ENCODE results near the gene KRTAP5-2. TPM values are rescaled to one million over a fixed set of nuclear protein-coding genes. Genes with fewer than 3 reads are reported as not detected.

Gene KRTAP5-2
- total and polyA plus RNA-seq, 2 of the 8 experiments (the other 6 are each of a cell fraction or from before 2014, with no cell fraction given), result not detected

- no peak overlapping the region for H3K23ac ChIP-seq (ENCODE audit: insufficient read length)
- no peaks in the 10 kb centered on the region for H3K36me3 ChIP-seq (ENCODE audit: control insufficient read depth in 2 of 4, insufficient read depth in 4 of 4, low read length in 3 of 4)
- no peak overlapping the region for H3K9ac ChIP-seq (replicated peaks in 1 of 4; ENCODE audit: extremely low read depth in 1 of 4, low read depth in 3 of 4, low read length in 3 of 4)
- ChIA-PET CTCF (ENCODE audit: partially characterized antibody) (interaction anchor here (1.0 to 2.3 kb wide), 5 partner anchors 8 to 511 kb away, joined by 3 to 7 read pairs (median 3); no protein-coding TSS in a partner anchor), POLR2A (ENCODE audit: partially characterized antibody) (no interaction called here)
- no peak overlapping the region for H2BK20ac ChIP-seq (ENCODE audit: low read length)
- H2BK120ac ChIP-seq (replicated peaks; ENCODE audit: low read depth, low read length), result no peak overlapping the region
- H3K4me1 ChIP-seq (replicated peaks in 1 of 4; ENCODE audit: control insufficient read depth in 3 of 4, insufficient read depth in 4 of 4, low read length in 3 of 4), result no peaks in the 10 kb centered on the region
- no peak overlapping the region for H3K27ac ChIP-seq (ENCODE audit: low read depth, low read length)
- no peak overlapping the region for H3K18ac ChIP-seq (ENCODE audit: extremely low read depth, low read length)
- H2AFZ ChIP-seq (ENCODE audit: low read length), result no peak overlapping the region
- H3K4me3 ChIP-seq (ENCODE audit: extremely low read depth in 1 of 4, insufficient read depth in 2 of 4, low read depth in 3 of 4, low read length in 4 of 4), result no peak overlapping the region
- no peaks in the 10 kb centered on the region for H3K79me2 ChIP-seq (ENCODE audit: control insufficient read depth in 1 of 2, insufficient read depth in 2 of 2, low read length in 2 of 2)
- H3K79me1 ChIP-seq (ENCODE audit: low read depth, low read length), result no peaks in the 10 kb centered on the region
- no peaks in the 10 kb centered on the region for H3K9me3 ChIP-seq (ENCODE audit: insufficient read depth in 2 of 2, low read depth in 1 of 2, low read length in 1 of 2)
- FAIRE-seq, result no peak
- no peaks in the 10 kb centered on the region for H4K20me1 ChIP-seq (replicated peaks in 1 of 2; ENCODE audit: control insufficient read depth in 1 of 2, insufficient read depth in 2 of 2, low read length in 2 of 2)
- H3K14ac ChIP-seq (ENCODE audit: insufficient read length), result no peak overlapping the region
- H3K56ac ChIP-seq (replicated peaks; ENCODE audit: insufficient read length, low read depth, low read length), result no peak overlapping the region
- no peak overlapping the region for H2BK5ac ChIP-seq (ENCODE audit: low read depth, low read length)
- H2BK12ac ChIP-seq (ENCODE audit: low read depth, low read length), result no peak overlapping the region
- no peaks in the 10 kb centered on the region for H3K23me2 ChIP-seq (ENCODE audit: low read depth, low read length)
- no peak overlapping the region for H3K4me2 ChIP-seq (ENCODE audit: insufficient read depth in 1 of 2, low read depth in 2 of 2, low read length in 2 of 2)
- no peak overlapping the region for H4K91ac ChIP-seq (replicated peaks; ENCODE audit: insufficient read length, low read length)
- no peak overlapping the region for H3K4ac ChIP-seq (replicated peaks; ENCODE audit: insufficient read length, low read depth, low read length)
- H2BK15ac ChIP-seq (ENCODE audit: low read length), result no peak overlapping the region
- no peak for DNase-seq (ENCODE audit: low read depth in 1 of 2, low spot score in 2 of 2)
- peaks cover 0 to 2% (median 0%) of the 10 kb centered on the region in 4 experiments; a peak in 1 of 7 replicates for H3K27me3 ChIP-seq (replicated peaks in 1 of 4; ENCODE audit: control insufficient read depth in 3 of 4, extremely low read depth in 1 of 4, insufficient read depth in 3 of 4, low read length in 3 of 4)
- H4K8ac ChIP-seq (ENCODE audit: extremely low read depth, insufficient read depth, low read length), result no peak overlapping the region
- no peak for TF ChIP-seq CBX5 (IDR thresholded peaks at IDR 0.05; ENCODE audit: low read depth, low read length)
- no peak for TF ChIP-seq CBX8 (IDR thresholded peaks at IDR 0.05; ENCODE audit: borderline replicate concordance, low read depth, low read length)
- H2AK5ac ChIP-seq (ENCODE audit: low read depth, low read length), result no peak overlapping the region
- WGBS, 2 experiments (ENCODE audit: extremely low coverage in 1 of 2, insufficient coverage in 1 of 2, insufficient read length in 1 of 2, insufficient replicate concordance in 2 of 2, low coverage in 1 of 2, low lambda C conversion rate in 2 of 2, missing lambda C conversion rate in 1 of 2), result 88% methylated on average over 10 of the region's 12 CpGs; no CpG with 5 or more reads in 1 of the 2 experiments
- H4K5ac ChIP-seq (ENCODE audit: insufficient read length, low read depth, low read length), result no peak overlapping the region
Measured at GRCh38 chr11:1645357-1645821, 47.3 kb upstream of the KRTAP5-2 start.

Measured in H1 (cell line).